HG02852 (cell line): Measurements from ENCODE around the gene TIMM8B.
A peak's percentile ranks its signal among the peaks of the same experiment; 100 is the strongest.
"Not testable (repeated sequence)": the region's sequence is repeated elsewhere in the genome, so short reads cannot be mapped to it uniquely, and the experiment has no call there.

Experiments used
- ATAC-seq: cut with Tn5 transposase; IDR thresholded peaks from one replicate; pipeline ENCODE4 v1.9.1; 2021; ENCODE audit warnings: mild to moderate bottlenecking, moderate library complexity; ENCODE audit not compliant: unreplicated experiment

The TIMM8B gene

GRCh38 chr11:112085822-112086421 is 634 bp downstream of the TIMM8B start:
- ATAC-seq = peak; percentile 37

GRCh38 chr11:112082729-112083128 is 3.8 kb downstream of the TIMM8B start:
- ATAC-seq = no peak

- ATAC-seq = peak; percentile 87
Observed at GRCh38 chr11:112073941-112074811, 12.4 kb downstream of the TIMM8B start, which contains the start of the genes NKAPD1 and PIH1D2. Gene NKAPD1, plus strand, starts transcription at chr11:112074299. Its CDS starts 1,276 bp downstream, at chr11:112075575. Gene PIH1D2, minus strand, starts transcription at chr11:112074017. Its CDS starts 843 bp downstream, at chr11:112073174.

- ATAC-seq = no peak
Observed at GRCh38 chr11:112062923-112063322, 23.6 kb downstream of the TIMM8B start.

GRCh38 chr11:112058103-112058502 is 28.5 kb downstream of the TIMM8B start:
- ATAC-seq = no peak

GRCh38 chr11:112057170-112057569 is 29.4 kb downstream of the TIMM8B start:
- no peak for ATAC-seq

GRCh38 chr11:112051768-112052167 is 34.8 kb downstream of the TIMM8B start:
- ATAC-seq = no peak

GRCh38 chr11:112050721-112051120 is 35.8 kb downstream of the TIMM8B start:
- peak; percentile 91 for ATAC-seq

GRCh38 chr11:112049777-112050176 is 36.8 kb downstream of the TIMM8B start:
- no peak for ATAC-seq

- not testable (repeated sequence) for ATAC-seq
Observed at GRCh38 chr11:112048256-112048655, 38.3 kb downstream of the TIMM8B start.

- ATAC-seq = not testable (repeated sequence)
Observed at GRCh38 chr11:112046647-112047046, 39.9 kb downstream of the TIMM8B start.

GRCh38 chr11:112044961-112045360 is 41.6 kb downstream of the TIMM8B start:
- ATAC-seq = no peak

GRCh38 chr11:112042961-112043304 is 43.6 kb downstream of the TIMM8B start:
- no peak for ATAC-seq

GRCh38 chr11:112042161-112042960 is 44.2 kb downstream of the TIMM8B start:
- no peak for ATAC-seq

GRCh38 chr11:112037527-112037926 is 49.0 kb downstream of the TIMM8B start:
- ATAC-seq = no peak
